ENCODE data around the gene ST7. TPM values are rescaled to one million over a fixed set of nuclear protein-coding genes. Genes with fewer than 3 reads are reported as not detected.

Gene ST7
- total RNA-seq, 4 donors from 2014 or later, result 23.7 to 29.5 (median 25.5) TPM

DNA sequence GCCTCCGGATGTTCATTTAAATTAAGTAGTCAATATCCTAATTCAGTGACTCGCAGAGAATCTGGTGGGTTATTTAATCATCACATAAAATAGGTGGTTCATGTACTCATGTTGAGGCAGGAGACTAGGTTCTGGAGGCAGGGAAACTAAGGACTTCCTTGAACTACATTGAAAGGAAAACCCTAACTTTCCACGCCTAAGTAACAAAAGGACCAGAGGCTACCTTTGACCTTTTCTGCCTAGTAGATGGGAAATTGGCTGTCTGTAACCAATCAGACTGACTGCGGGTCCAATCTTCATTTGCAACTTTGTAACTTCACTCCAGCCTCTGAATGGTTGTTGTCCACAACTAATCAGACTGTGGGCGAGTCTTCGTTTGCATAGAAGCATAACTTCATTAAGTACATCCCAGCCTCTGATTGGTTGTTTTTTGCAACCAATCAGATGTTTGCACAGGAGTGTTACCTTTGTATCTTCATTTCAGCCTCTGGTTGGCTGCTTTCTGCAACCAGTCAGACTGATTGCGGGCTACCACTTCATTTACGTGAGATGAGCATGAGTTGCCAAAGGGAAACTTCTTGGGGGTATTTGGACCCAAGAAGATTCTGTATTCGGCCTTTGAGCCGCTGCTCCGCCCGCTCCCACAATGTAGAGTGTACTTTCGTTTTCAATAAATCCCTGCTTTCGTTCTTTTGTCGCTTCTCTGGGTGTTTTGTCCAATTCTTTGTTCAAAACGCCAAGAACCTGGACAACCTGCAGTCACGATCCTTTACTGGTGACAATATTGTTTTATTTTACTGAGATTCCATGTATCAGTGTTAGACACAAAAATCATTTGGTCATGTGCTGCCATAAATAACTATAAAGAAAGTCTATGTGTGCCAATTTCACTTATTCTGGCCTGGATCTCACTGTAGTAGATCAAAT, 1.7 kb upstream of the ST7 start:
- ATAC-seq (ENCODE audit: low FRiP score), result no peak
- DNase-seq (ENCODE audit: low spot score), result no peak
- TF ChIP-seq, protein P1, sequence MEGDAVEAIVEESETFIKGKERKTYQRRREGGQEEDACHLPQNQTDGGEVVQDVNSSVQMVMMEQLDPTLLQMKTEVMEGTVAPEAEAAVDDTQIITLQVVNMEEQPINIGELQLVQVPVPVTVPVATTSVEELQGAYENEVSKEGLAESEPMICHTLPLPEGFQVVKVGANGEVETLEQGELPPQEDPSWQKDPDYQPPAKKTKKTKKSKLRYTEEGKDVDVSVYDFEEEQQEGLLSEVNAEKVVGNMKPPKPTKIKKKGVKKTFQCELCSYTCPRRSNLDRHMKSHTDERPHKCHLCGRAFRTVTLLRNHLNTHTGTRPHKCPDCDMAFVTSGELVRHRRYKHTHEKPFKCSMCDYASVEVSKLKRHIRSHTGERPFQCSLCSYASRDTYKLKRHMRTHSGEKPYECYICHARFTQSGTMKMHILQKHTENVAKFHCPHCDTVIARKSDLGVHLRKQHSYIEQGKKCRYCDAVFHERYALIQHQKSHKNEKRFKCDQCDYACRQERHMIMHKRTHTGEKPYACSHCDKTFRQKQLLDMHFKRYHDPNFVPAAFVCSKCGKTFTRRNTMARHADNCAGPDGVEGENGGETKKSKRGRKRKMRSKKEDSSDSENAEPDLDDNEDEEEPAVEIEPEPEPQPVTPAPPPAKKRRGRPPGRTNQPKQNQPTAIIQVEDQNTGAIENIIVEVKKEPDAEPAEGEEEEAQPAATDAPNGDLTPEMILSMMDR (IDR thresholded peaks at IDR 0.05), result no peak

DNA sequence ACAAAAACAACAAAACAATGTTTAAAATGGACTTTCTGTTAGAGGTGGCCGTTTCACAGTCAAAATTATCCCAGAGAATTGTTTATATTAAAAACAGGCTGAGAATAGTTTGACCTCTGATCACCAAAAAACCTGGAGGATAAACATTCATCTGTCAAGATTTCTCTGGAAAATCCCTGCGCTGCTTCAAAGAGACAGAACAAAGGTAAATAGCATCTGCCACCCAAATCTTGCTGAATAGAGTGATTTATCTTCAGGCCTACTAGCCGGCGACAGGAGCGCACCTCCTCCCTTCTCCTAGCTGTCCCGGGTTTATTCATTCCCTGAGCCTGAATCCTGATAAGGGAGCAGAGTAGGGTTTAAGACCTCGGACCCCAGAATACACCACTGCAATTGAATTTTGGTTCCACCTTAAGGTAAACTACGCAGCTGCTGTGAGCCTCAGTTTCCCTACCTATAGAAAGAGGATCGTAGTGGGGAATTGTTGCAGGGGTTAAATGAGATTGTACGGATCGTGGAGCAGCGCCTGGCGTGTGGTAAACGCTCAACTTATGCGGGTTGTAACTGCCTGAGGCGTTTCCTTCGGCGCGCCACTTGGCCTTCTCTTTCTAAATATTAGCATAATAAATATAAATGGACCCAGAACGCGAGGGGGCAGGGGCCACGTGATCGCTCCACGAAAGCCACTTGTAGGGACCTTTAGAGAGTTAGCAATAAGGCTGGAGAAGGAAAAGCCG, 498 bp upstream of the ST7 start:
- no peak for DNase-seq (ENCODE audit: low spot score)

DNA sequence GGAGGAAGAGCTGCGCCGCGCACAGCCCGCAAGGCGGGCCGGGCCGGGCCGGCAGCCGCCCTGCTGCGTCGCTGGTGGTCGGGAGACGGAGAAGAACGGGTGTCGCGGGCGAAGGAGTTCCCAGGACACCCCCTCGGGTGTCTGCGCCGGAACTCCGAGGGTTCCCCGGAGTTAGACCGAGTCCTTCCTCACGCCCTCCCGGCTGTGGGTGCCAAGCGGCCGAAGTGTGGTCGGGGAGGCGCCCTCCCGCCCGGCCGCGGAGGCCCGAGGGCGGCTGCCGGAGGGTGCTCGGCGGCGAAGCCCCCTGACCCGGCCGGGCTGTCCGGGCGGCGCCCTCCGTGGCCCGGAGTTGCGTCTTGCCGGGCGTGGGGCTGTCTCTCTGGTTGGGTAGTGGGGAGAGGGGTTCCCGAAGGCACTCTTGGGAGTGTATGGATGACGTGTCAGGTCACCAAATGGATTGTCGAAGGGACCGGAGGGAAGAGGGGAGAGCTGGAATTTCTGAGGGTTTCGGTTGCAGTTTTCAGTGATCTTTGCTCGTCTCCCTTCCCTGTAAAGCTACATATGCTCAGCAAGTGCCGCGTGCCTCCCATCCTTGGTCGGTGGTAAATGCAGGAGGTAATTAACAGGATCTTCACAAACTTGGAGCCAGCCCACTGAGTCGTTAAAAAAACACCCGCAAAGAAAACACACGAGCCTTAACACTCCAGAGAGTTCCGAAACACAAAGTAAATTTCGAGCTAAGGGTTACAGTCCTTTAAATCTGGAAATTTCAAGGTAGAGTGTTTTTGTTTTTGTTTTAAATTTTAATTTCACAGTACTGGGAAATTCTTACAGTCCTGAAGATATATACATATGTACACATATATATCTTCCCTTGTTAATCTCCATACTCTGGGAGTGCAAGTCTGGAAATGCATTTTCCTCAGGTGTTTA, 871 bp downstream of the ST7 start:
- TF ChIP-seq, protein P1 (IDR thresholded peaks at IDR 0.05), result no peak
- ATAC-seq (ENCODE audit: low FRiP score) (peak; percentile 74), DNase-seq (ENCODE audit: low spot score) (no peak)

More for the DNA sequence above, 498 bp upstream of the ST7 start:
- peak; percentile 22 for ATAC-seq (ENCODE audit: low FRiP score)
- TF ChIP-seq, protein P1 (IDR thresholded peaks at IDR 0.05), result no peak

DNA sequence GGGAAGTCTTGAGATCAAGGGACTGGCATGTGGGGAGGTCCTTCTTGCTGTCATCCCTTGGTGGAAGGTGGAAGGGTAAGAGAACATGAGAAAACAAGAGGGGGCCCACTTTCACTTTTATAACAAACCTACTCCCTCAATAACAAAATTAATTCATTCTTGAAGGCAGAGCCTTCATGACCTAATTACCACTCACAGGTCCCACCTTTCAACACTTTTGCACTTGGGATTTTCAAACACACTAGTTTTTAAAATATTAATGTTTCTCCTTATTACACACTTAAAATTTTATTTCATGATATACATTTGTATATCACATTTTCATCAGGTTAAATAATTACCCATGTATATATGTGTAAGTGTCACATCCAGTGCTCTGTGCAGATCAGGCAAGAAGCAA, 2.0 kb downstream of the ST7 start:
- ATAC-seq (ENCODE audit: low FRiP score) (no peak), DNase-seq (ENCODE audit: low spot score) (no peak)
- TF ChIP-seq, protein P1 (IDR thresholded peaks at IDR 0.05), result no peak

DNA sequence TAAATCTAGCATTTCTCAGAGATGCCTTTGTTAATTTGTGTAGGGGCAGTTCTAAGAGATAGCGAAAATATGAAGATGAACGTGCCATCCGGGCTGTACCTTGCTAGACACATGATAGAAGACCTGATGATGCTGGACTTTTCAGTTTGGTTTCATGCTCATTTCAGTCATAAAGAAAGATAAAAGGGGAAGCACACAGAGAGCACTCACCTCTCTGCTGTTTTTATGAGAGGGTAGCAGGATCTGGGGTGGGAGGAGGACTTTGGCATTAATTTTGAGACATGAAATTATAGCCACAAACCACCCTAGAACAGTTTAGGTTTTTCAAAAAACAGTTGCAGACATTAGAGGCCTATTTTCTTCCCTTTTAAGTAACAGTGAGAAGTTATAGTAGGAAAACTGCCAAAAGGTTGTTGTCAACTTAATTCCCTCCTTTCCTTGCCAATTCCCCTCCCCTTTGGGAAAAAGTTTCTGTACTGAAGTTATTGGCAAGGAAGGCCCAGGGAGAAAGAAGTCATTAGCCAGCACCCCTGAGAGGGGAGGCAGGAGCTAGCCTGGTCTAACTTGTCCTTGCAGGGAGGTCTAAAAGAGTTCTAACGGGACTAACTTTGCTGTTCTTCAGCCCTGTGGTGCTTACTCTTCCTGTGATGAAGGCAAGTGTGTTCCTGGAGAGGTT, 2.6 kb downstream of the ST7 start:
- ATAC-seq (ENCODE audit: low FRiP score), result no peak
- no peak for DNase-seq (ENCODE audit: low spot score)
- TF ChIP-seq, protein P1 (IDR thresholded peaks at IDR 0.05), result no peak

DNA sequence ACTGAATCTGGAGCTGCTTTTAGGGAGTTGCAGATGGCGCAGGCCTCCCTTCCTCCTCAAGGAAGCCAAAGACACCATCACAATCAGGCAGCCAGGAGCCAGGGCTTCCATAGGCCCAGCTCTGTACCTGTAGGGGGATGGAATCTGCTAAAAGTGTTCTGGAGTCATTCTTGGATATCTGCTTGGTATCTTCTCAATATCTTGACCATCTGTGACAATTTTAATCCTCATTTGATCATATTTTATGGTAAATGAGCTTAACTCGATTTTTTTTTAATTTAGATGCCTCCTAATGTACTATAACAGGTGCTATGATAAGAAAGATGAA, 3.1 kb downstream of the ST7 start:
- no peak for ATAC-seq (ENCODE audit: low FRiP score)
- DNase-seq (ENCODE audit: low spot score), result no peak
- TF ChIP-seq, protein P1 (IDR thresholded peaks at IDR 0.05), result no peak

Measured in omental fat pad (tissue), 4 donors.